ENCODE measurements around the gene CD9. TPM values are rescaled to one million over a fixed set of nuclear protein-coding genes. Genes with fewer than 3 reads are reported as not detected.

The CD9 gene
- polyA plus RNA-seq, 1 donor from 2014 or later: not detected

- H4K20me1 ChIP-seq (ENCODE audit: insufficient read depth): no peaks in the 10 kb centered on the region
- no peaks in the 10 kb centered on the region for H3K27me3 ChIP-seq (ENCODE audit: insufficient read depth, low read depth, low read length)
- H3K9ac ChIP-seq (ENCODE audit: low read length): no peak overlapping the region
- no peak overlapping the region for H2AFZ ChIP-seq (ENCODE audit: low read depth, low read length)
- H3K9me3 ChIP-seq (ENCODE audit: low read length): no peaks in the 10 kb centered on the region
- no peaks in the 10 kb centered on the region for H3K79me2 ChIP-seq (replicated peaks; ENCODE audit: insufficient read depth, low read length)
- no peaks in the 10 kb centered on the region for H3F3A ChIP-seq (ENCODE audit: insufficient read depth, low read length, poor library complexity, severe bottlenecking)
- H3K9me2 ChIP-seq (ENCODE audit: insufficient read depth, low read length): no peaks in the 10 kb centered on the region
- no peak overlapping the region for H3K27ac ChIP-seq (ENCODE audit: low read length)
- no peak overlapping the region for H3K4me3 ChIP-seq (ENCODE audit: low read length)
- H3K4me2 ChIP-seq (ENCODE audit: low read length): no peak overlapping the region
- TF ChIP-seq EP300 (conservative IDR thresholded peaks at IDR 0.05; ENCODE audit: poor library complexity, severe bottlenecking): no peak
- no peak for TF ChIP-seq TAF1 (IDR thresholded peaks at IDR 0.05; ENCODE audit: low read depth)
- no peak for TF ChIP-seq RAD21 (conservative IDR thresholded peaks at IDR 0.05)
- TF ChIP-seq POLR2AphosphoS5 (IDR thresholded peaks at IDR 0.05): no peak
- TF ChIP-seq SMC3 (conservative IDR thresholded peaks at IDR 0.05; ENCODE audit: poor library complexity): no peak
- no peak for TF ChIP-seq EZH2 (IDR thresholded peaks at IDR 0.05; ENCODE audit: borderline replicate concordance, insufficient read depth, low read length, poor library complexity, severe bottlenecking)
- no peak for TF ChIP-seq CTCF (IDR thresholded peaks at IDR 0.05; ENCODE audit: poor library complexity, severe bottlenecking)
- no peak for TF ChIP-seq MXI1 (conservative IDR thresholded peaks at IDR 0.05; ENCODE audit: poor library complexity, severe bottlenecking)
- TF ChIP-seq, protein P1, sequence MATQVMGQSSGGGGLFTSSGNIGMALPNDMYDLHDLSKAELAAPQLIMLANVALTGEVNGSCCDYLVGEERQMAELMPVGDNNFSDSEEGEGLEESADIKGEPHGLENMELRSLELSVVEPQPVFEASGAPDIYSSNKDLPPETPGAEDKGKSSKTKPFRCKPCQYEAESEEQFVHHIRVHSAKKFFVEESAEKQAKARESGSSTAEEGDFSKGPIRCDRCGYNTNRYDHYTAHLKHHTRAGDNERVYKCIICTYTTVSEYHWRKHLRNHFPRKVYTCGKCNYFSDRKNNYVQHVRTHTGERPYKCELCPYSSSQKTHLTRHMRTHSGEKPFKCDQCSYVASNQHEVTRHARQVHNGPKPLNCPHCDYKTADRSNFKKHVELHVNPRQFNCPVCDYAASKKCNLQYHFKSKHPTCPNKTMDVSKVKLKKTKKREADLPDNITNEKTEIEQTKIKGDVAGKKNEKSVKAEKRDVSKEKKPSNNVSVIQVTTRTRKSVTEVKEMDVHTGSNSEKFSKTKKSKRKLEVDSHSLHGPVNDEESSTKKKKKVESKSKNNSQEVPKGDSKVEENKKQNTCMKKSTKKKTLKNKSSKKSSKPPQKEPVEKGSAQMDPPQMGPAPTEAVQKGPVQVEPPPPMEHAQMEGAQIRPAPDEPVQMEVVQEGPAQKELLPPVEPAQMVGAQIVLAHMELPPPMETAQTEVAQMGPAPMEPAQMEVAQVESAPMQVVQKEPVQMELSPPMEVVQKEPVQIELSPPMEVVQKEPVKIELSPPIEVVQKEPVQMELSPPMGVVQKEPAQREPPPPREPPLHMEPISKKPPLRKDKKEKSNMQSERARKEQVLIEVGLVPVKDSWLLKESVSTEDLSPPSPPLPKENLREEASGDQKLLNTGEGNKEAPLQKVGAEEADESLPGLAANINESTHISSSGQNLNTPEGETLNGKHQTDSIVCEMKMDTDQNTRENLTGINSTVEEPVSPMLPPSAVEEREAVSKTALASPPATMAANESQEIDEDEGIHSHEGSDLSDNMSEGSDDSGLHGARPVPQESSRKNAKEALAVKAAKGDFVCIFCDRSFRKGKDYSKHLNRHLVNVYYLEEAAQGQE (IDR thresholded peaks at IDR 0.05; ENCODE audit: borderline replicate concordance): no peak
- no peaks in the 10 kb centered on the region for H3K36me3 ChIP-seq (ENCODE audit: insufficient read depth, low read length)
Measured at GRCh38 chr12:6226002-6226678, 25.9 kb downstream of the CD9 start.

GRCh38 chr12:6226679-6227051 is 26.5 kb downstream of the CD9 start:
- Histone ChIP-seq H3F3A (ENCODE audit: insufficient read depth, low read length, poor library complexity, severe bottlenecking) (no peaks in the 10 kb centered on the region), H3K9me2 (ENCODE audit: insufficient read depth, low read length) (no peaks in the 10 kb centered on the region), H3K9ac (ENCODE audit: low read length) (no peak overlapping the region), H2AFZ (ENCODE audit: low read depth, low read length) (no peak overlapping the region), H3K36me3 (ENCODE audit: insufficient read depth, low read length) (no peaks in the 10 kb centered on the region), H3K27ac (ENCODE audit: low read length) (no peak overlapping the region), H3K4me2 (ENCODE audit: low read length) (no peak overlapping the region), H3K79me2 (replicated peaks; ENCODE audit: insufficient read depth, low read length) (no peaks in the 10 kb centered on the region), H3K4me3 (ENCODE audit: low read length) (no peak overlapping the region), H3K27me3 (ENCODE audit: insufficient read depth, low read depth, low read length) (no peaks in the 10 kb centered on the region), H3K9me3 (ENCODE audit: low read length) (no peaks in the 10 kb centered on the region), H4K20me1 (ENCODE audit: insufficient read depth) (no peaks in the 10 kb centered on the region)
- no peak for TF ChIP-seq EZH2 (IDR thresholded peaks at IDR 0.05; ENCODE audit: borderline replicate concordance, insufficient read depth, low read length, poor library complexity, severe bottlenecking)
- TF ChIP-seq SMC3 (conservative IDR thresholded peaks at IDR 0.05; ENCODE audit: poor library complexity): no peak
- no peak for TF ChIP-seq RAD21 (conservative IDR thresholded peaks at IDR 0.05)
- TF ChIP-seq TAF1 (IDR thresholded peaks at IDR 0.05; ENCODE audit: low read depth): no peak
- TF ChIP-seq MXI1 (conservative IDR thresholded peaks at IDR 0.05; ENCODE audit: poor library complexity, severe bottlenecking): no peak
- TF ChIP-seq POLR2AphosphoS5 (IDR thresholded peaks at IDR 0.05): no peak
- TF ChIP-seq, protein P1 (IDR thresholded peaks at IDR 0.05; ENCODE audit: borderline replicate concordance): no peak
- no peak for TF ChIP-seq EP300 (conservative IDR thresholded peaks at IDR 0.05; ENCODE audit: poor library complexity, severe bottlenecking)
- no peak for TF ChIP-seq CTCF (IDR thresholded peaks at IDR 0.05; ENCODE audit: poor library complexity, severe bottlenecking)
